IMR-90 (cell line): ENCODE data around the gene ZNF134. TPM values are rescaled to one million over a fixed set of nuclear protein-coding genes. Genes with fewer than 3 reads are reported as not detected.

ENCODE experiments used
- ATAC-seq: fragments of 200-7000 bp; cut with Tn5 transposase; 2 replicates; pipeline ENCODE4 v1.9.1; 2020; ENCODE audit warnings: low read depth, mild to moderate bottlenecking, moderate library complexity
- BruUV-seq: library from RNA; stranded (reverse); fragments of 400-500 nt; replicated peaks from 2 replicates; lab custom pipeline; 2021; lab: Mats Ljungman, UMichigan
- CTCF ChIA-PET: fragments of 300-600 bp; formaldehyde crosslinking; extraction: SDS; loops from one replicate; lab custom pipeline; 2021; ENCODE audit warnings: antibody characterized with exemption; lab: Yijun Ruan, JAX
- POLR2A ChIA-PET: fragments of 300-600 bp; sonication (Branson Sonifier 250); formaldehyde crosslinking; loops from one replicate; lab custom pipeline; 2022; ENCODE audit warnings: antibody characterized with exemption; ENCODE audit not compliant: unreplicated experiment; lab: Charles Lee
- DNase-seq: peaks from one replicate; pipeline ENCODE4 v3.0.0; 2013
- H2AFZ ChIP-seq: replicated peaks from 2 replicates; pipeline ENCODE3; 2013; ENCODE audit warnings: low read length, mild to moderate bottlenecking; ENCODE audit not compliant: poor library complexity
- H2AK5ac ChIP-seq: 2 replicates; pipeline ENCODE4 v1.6.1; 2013; ENCODE audit warnings: low read depth, low read length, inconsistent platforms
- H2AK9ac ChIP-seq: replicated peaks from 2 replicates; pipeline ENCODE3; 2013; ENCODE audit warnings: mild to moderate bottlenecking, low read depth, low read length, moderate library complexity; ENCODE audit not compliant: poor library complexity
- H2BK120ac ChIP-seq: 2 replicates; pipeline ENCODE4 v1.6.1; 2013; ENCODE audit warnings: low read depth, low read length, inconsistent platforms
- H2BK15ac ChIP-seq: 3 replicates; pipeline ENCODE4 v1.6.1; 2013; ENCODE audit warnings: low read depth, low read length, inconsistent platforms
- H2BK20ac ChIP-seq: 2 replicates; pipeline ENCODE4 v1.6.1; 2013; ENCODE audit warnings: low read depth, mild to moderate bottlenecking, inconsistent platforms, low read length, moderate library complexity
- H2BK5ac ChIP-seq: 2 replicates; pipeline ENCODE4 v1.6.1; 2013; ENCODE audit warnings: mild to moderate bottlenecking, low read depth, low read length, inconsistent platforms; ENCODE audit not compliant: poor library complexity, severe bottlenecking
- H3K14ac ChIP-seq: replicated peaks from 2 replicates; pipeline ENCODE4 v1.6.1; 2013; ENCODE audit warnings: low read depth, low read length, inconsistent platforms
- H3K18ac ChIP-seq: 2 replicates; pipeline ENCODE4 v1.6.1; 2013; ENCODE audit warnings: low read depth, low read length, control low read depth
- H3K23ac ChIP-seq: 2 replicates; pipeline ENCODE4 v1.6.1; 2013; ENCODE audit warnings: low read depth, low read length, inconsistent platforms
- H3K27ac ChIP-seq: 2 replicates; pipeline ENCODE4 v1.5.1; 2013; ENCODE audit warnings: mild to moderate bottlenecking, control low read depth, low read length; ENCODE audit not compliant: insufficient read depth
- H3K27me3 ChIP-seq: 2 replicates; pipeline ENCODE4 v1.6.1; 2013; ENCODE audit warnings: low read length; ENCODE audit not compliant: control insufficient read depth, insufficient read depth
- H3K36me3 ChIP-seq: 2 replicates; pipeline ENCODE4 v1.6.1; 2013; ENCODE audit warnings: low read length, mixed read lengths; ENCODE audit not compliant: control insufficient read depth, insufficient read depth
- H3K4ac ChIP-seq: 2 replicates; pipeline ENCODE4 v1.6.1; 2013; ENCODE audit warnings: low read depth, low read length, inconsistent platforms
- H3K4me1 ChIP-seq: 2 replicates; pipeline ENCODE4 v1.6.1; 2013; ENCODE audit warnings: low read length, mixed read lengths; ENCODE audit not compliant: control insufficient read depth, insufficient read depth
- H3K4me2 ChIP-seq: 2 replicates; pipeline ENCODE4 v1.6.1; 2013; ENCODE audit warnings: low read depth, mild to moderate bottlenecking, control low read depth, low read length, moderate library complexity
- H3K4me3 ChIP-seq: 2 replicates; pipeline ENCODE4 v1.5.1; 2013; ENCODE audit warnings: low read depth, mild to moderate bottlenecking, control low read depth, low read length, moderate library complexity; ENCODE audit not compliant: insufficient read depth
- H3K56ac ChIP-seq: 2 replicates; pipeline ENCODE4 v1.6.1; 2013; ENCODE audit warnings: low read length, inconsistent platforms; ENCODE audit not compliant: insufficient read depth; ENCODE audit errors: extremely low read depth
- H3K79me1 ChIP-seq, 2 experiments: 2 replicates each; pipeline ENCODE4 v1.6.1; 2013; ENCODE audit warnings: low read length in 2 of 2, inconsistent platforms in 1 of 2, low read depth in 1 of 2
- H3K9ac ChIP-seq: 2 replicates; pipeline ENCODE4 v1.6.1; 2013; ENCODE audit warnings: low read depth, low read length, control low read depth
- H3K9me1 ChIP-seq: 2 replicates; pipeline ENCODE4 v1.6.1; 2013; ENCODE audit warnings: low read length, inconsistent platforms; ENCODE audit not compliant: insufficient read depth
- H3K9me3 ChIP-seq: 2 replicates; pipeline ENCODE4 v1.6.1; 2013; ENCODE audit warnings: low read length; ENCODE audit not compliant: control insufficient read depth, insufficient read depth
- H4K20me1 ChIP-seq: 2 replicates; pipeline ENCODE4 v1.6.1; 2013; ENCODE audit warnings: low read length, inconsistent platforms; ENCODE audit not compliant: insufficient read depth
- H4K5ac ChIP-seq: 2 replicates; pipeline ENCODE4 v1.6.1; 2013; ENCODE audit warnings: mild to moderate bottlenecking, low read depth, low read length, control low read depth
- H4K8ac ChIP-seq, 2 experiments: 2 replicates each; pipeline ENCODE4 v1.6.1; 2013; ENCODE audit warnings: low read depth in 2 of 2, low read length in 2 of 2, control low read depth in 1 of 2, inconsistent platforms in 1 of 2
- H4K91ac ChIP-seq: 2 replicates; pipeline ENCODE4 v1.6.1; 2013; ENCODE audit warnings: low read depth, low read length, inconsistent platforms; ENCODE audit not compliant: insufficient read depth
- BHLHE40 ChIP-seq: fragments of 150-350 bp; IDR thresholded peaks from 2 replicates; pipeline ENCODE4 v1.6.1; 2016; ENCODE audit warnings: mild to moderate bottlenecking, low read depth, low read length
- CEBPB ChIP-seq: IDR thresholded peaks from 2 replicates; pipeline ENCODE4 v1.6.1; 2012; ENCODE audit warnings: low read depth, low read length, improper control_type of control experiment
- CTCF ChIP-seq: conservative IDR thresholded peaks from 2 replicates; pipeline ENCODE4 v1.5.1; 2012; ENCODE audit warnings: mild to moderate bottlenecking, low read depth, low read length, improper control_type of control experiment
- FOS ChIP-seq: fragments of 150-350 bp; IDR thresholded peaks from 2 replicates; pipeline ENCODE4 v1.6.1; 2016; ENCODE audit warnings: low read depth, low read length
- MAZ ChIP-seq: IDR thresholded peaks from 2 replicates; pipeline ENCODE4 v1.6.1; 2012; ENCODE audit warnings: low read depth, mild to moderate bottlenecking, low read length, improper control_type of control experiment, moderate library complexity, borderline replicate concordance
- MXI1 ChIP-seq: IDR thresholded peaks from 2 replicates; pipeline ENCODE4 v1.6.1; 2012; ENCODE audit warnings: low read depth, mild to moderate bottlenecking, low read length, moderate library complexity, borderline replicate concordance
- POLR2A ChIP-seq: IDR thresholded peaks from 2 replicates; pipeline ENCODE4 v1.6.1; 2012; ENCODE audit warnings: mild to moderate bottlenecking, low read depth, low read length
- RAD21 ChIP-seq: IDR thresholded peaks from 2 replicates; pipeline ENCODE4 v1.6.1; 2012; ENCODE audit warnings: low read length, improper control_type of control experiment
- RCOR1 ChIP-seq: IDR thresholded peaks from 2 replicates; pipeline ENCODE4 v1.6.1; 2012; ENCODE audit warnings: mild to moderate bottlenecking, low read length, improper control_type of control experiment; ENCODE audit not compliant: insufficient replicate concordance
- RFX5 ChIP-seq: IDR thresholded peaks from 2 replicates; pipeline ENCODE4 v1.8.0; 2012; ENCODE audit warnings: low read depth, mild to moderate bottlenecking, low read length, moderate library complexity
- SMC3 ChIP-seq: fragments of 150-350 bp; IDR thresholded peaks from 2 replicates; pipeline ENCODE4 v1.6.1; 2016; ENCODE audit warnings: low read depth, mild to moderate bottlenecking, antibody characterized with exemption, low read length, moderate library complexity
- WGBS, 2 experiments: methylation state at CpG; one replicate each; pipeline versions ENCODE4 v1.1.5 to v1.1.7; 2013; ENCODE audit warnings: missing lambda C conversion rate in 2 of 2; ENCODE audit not compliant: insufficient read length in 1 of 2; ENCODE audit errors: extremely low coverage in 2 of 2; 5-methylcytosine and 5-hydroxymethylcytosine counted together
- dilution Hi-C: fragments of 300-500 bp; cut with HindIII; formaldehyde crosslinking; loops from one replicate; pipeline ENCODE4 v1.14.3; 2018; ENCODE audit warnings: low sequenced_read_pairs; ENCODE audit not compliant: unreplicated experiment
- in situ Hi-C: fragments of 300-500 bp; cut with MboI; formaldehyde crosslinking; loops from 3 replicates; pipeline ENCODE4 v1.14.3; 2019; ENCODE audit warnings: low sequenced_read_pairs, inconsistent platforms, mixed read lengths
- intact Hi-C: fragments of 100-400 bp; cut with micrococcal nuclease; formaldehyde crosslinking; loops from 2 replicates; pipeline ENCODE4 v1.10.0; 2022
- polyA plus RNA-seq, 3 experiments: library from polyadenylated mRNA; depleted of rRNA; stranded (reverse); fragments of >200 nt; gene quantifications; 2 replicates each; pipeline ENCODE4 v1.2.3, GENCODE V29; 2012; ENCODE audit warnings: low replicate concordance in 1 of 3
- total RNA-seq: library from RNA; depleted of rRNA; stranded (reverse); fragments of >200 nt; gene quantifications from 2 replicates; pipeline ENCODE4 v1.2.3, GENCODE V29; 2012
- TF ChIP-seq, protein P1 (sequence below): fragments of 150-350 bp; IDR thresholded peaks from 2 replicates; pipeline ENCODE4 v1.6.1; 2017; ENCODE audit warnings: mild to moderate bottlenecking, antibody characterized with exemption, low read length, low read depth
- TF ChIP-seq, protein P2 (sequence below): fragments of 150-350 bp; IDR thresholded peaks from 2 replicates; pipeline ENCODE4 v1.6.1; 2016; ENCODE audit warnings: low read depth, mild to moderate bottlenecking, low read length, moderate library complexity, borderline replicate concordance

ZNF134 gene
- total and polyA plus RNA-seq, 2 of the 4 experiments (the other 2 are of a cell fraction) = 6.2 to 31.0 TPM

- H3K14ac ChIP-seq = no peak overlapping the region
- TF ChIP-seq, protein P1, sequence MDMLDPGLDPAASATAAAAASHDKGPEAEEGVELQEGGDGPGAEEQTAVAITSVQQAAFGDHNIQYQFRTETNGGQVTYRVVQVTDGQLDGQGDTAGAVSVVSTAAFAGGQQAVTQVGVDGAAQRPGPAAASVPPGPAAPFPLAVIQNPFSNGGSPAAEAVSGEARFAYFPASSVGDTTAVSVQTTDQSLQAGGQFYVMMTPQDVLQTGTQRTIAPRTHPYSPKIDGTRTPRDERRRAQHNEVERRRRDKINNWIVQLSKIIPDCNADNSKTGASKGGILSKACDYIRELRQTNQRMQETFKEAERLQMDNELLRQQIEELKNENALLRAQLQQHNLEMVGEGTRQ = no peak
- TF ChIP-seq RAD21 = no peak
- TF ChIP-seq, protein P2, sequence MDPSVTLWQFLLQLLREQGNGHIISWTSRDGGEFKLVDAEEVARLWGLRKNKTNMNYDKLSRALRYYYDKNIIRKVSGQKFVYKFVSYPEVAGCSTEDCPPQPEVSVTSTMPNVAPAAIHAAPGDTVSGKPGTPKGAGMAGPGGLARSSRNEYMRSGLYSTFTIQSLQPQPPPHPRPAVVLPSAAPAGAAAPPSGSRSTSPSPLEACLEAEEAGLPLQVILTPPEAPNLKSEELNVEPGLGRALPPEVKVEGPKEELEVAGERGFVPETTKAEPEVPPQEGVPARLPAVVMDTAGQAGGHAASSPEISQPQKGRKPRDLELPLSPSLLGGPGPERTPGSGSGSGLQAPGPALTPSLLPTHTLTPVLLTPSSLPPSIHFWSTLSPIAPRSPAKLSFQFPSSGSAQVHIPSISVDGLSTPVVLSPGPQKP = no peak
- TF ChIP-seq POLR2A = no peak
- TF ChIP-seq BHLHE40 = no peak
- TF ChIP-seq CEBPB = no peak
- TF ChIP-seq MAZ = no peak
- no peak for TF ChIP-seq RFX5
- TF ChIP-seq RCOR1 = no peak
- no peak for TF ChIP-seq FOS
- no peak for TF ChIP-seq MXI1
- no peak for TF ChIP-seq CTCF
- TF ChIP-seq SMC3 = no peak
- H3K79me1 ChIP-seq = peaks cover 18 to 20% of the 10 kb centered on the region in 2 experiments
- no peak overlapping the region for H3K18ac ChIP-seq
- peaks cover 92% of the 10 kb centered on the region for H3K9me3 ChIP-seq
- H3K4ac ChIP-seq = no peak overlapping the region
- intact Hi-C loops (no loop called here), in situ Hi-C loops (no loop called here), dilution Hi-C loops (no loop called here)
- no peak overlapping the region for H2BK5ac ChIP-seq
- H3K23ac ChIP-seq = no peak overlapping the region
- no peak overlapping the region for H2BK15ac ChIP-seq
- H2AFZ ChIP-seq = no peak overlapping the region
- no peak overlapping the region for H2AK9ac ChIP-seq
- H3K9ac ChIP-seq = no peak overlapping the region
- ATAC-seq = no peak
- no peaks in the 10 kb centered on the region for H3K9me1 ChIP-seq
- no peaks in the 10 kb centered on the region for H3K4me1 ChIP-seq
- no peaks in the 10 kb centered on the region for H3K27me3 ChIP-seq
- no peak overlapping the region for H4K91ac ChIP-seq
- H2BK20ac ChIP-seq = no peak overlapping the region
- H3K27ac ChIP-seq = no peak overlapping the region
- ChIA-PET POLR2A (no interaction called here), CTCF (no interaction called here)
- no peak overlapping the region for H4K8ac ChIP-seq
- no peak overlapping the region for H3K4me3 ChIP-seq
- no peaks in the 10 kb centered on the region for H4K20me1 ChIP-seq
- BruUV-seq = no TSS peak
- H4K5ac ChIP-seq = no peak overlapping the region
- H2BK120ac ChIP-seq = no peak overlapping the region
- no peak for DNase-seq
- H3K4me2 ChIP-seq = no peak overlapping the region
- no peak overlapping the region for H3K56ac ChIP-seq
- H2AK5ac ChIP-seq = no peak overlapping the region
- H3K36me3 ChIP-seq = peaks cover 63% of the 10 kb centered on the region
- no CpG with 5 or more reads among the region's 3 CpGs for WGBS, 2 experiments
These were observed 41.6 kb upstream of the ZNF134 start for GRCh38 chr19:57572415-57572947.
